Mesothelial cell of epicardium (in vitro differentiated cells): ENCODE measurements around the gene HDAC3. TPM values are rescaled to one million over a fixed set of nuclear protein-coding genes. Genes with fewer than 3 reads are reported as not detected.

Experiments used
- DNase-seq, 2 experiments: peaks; one replicate each; pipeline ENCODE4 v3.0.0; 2021; ENCODE audit warnings: low spot score in 2 of 2; ENCODE audit not compliant: unreplicated experiment in 2 of 2
- H3K27ac Mint-ChIP-seq: 2 replicates; pipeline ENCODE4 v1.8.0; 2021; ENCODE audit warnings: mixed read lengths
- H3K27me3 Mint-ChIP-seq: 2 replicates; pipeline ENCODE4 v1.8.0; 2021; ENCODE audit warnings: low read depth, mixed read lengths
- H3K36me3 Mint-ChIP-seq: 2 replicates; pipeline ENCODE4 v1.8.0; 2021; ENCODE audit warnings: mixed read lengths
- H3K4me1 Mint-ChIP-seq: 2 replicates; pipeline ENCODE4 v1.8.0; 2021; ENCODE audit warnings: mixed read lengths
- H3K4me3 Mint-ChIP-seq: 2 replicates; pipeline ENCODE4 v1.8.0; 2021; ENCODE audit warnings: mild to moderate bottlenecking, moderate library complexity, mixed read lengths
- H3K9me3 Mint-ChIP-seq: 2 replicates; pipeline ENCODE4 v1.8.0; 2021; ENCODE audit warnings: mixed read lengths
- total RNA-seq: library from RNA; stranded (reverse); gene quantifications from 3 replicates; pipeline ENCODE4 v1.2.1, GENCODE V29; 2021
- TF ChIP-seq, protein P1 (sequence below): fragments of 200-600 bp; sonication (generic); IDR thresholded peaks from one replicate; pipeline ENCODE4 v1.5.0; 2021; ENCODE audit warnings: antibody characterized with exemption; ENCODE audit not compliant: unreplicated experiment

The HDAC3 gene
- total RNA-seq, 1 donor from 2014 or later = 108 TPM

GRCh38 chr5:141672841-141673813 lies 36.5 kb upstream of the HDAC3 start:
- DNase-seq = no peak
- no peak overlapping the region for H3K4me3 Mint-ChIP-seq
- H3K27me3 Mint-ChIP-seq = no peaks in the 10 kb centered on the region
- H3K9me3 Mint-ChIP-seq = no peaks in the 10 kb centered on the region
- no peaks in the 10 kb centered on the region for H3K4me1 Mint-ChIP-seq
- peaks cover 12% of the 10 kb centered on the region for H3K36me3 Mint-ChIP-seq
- TF ChIP-seq, protein P1, sequence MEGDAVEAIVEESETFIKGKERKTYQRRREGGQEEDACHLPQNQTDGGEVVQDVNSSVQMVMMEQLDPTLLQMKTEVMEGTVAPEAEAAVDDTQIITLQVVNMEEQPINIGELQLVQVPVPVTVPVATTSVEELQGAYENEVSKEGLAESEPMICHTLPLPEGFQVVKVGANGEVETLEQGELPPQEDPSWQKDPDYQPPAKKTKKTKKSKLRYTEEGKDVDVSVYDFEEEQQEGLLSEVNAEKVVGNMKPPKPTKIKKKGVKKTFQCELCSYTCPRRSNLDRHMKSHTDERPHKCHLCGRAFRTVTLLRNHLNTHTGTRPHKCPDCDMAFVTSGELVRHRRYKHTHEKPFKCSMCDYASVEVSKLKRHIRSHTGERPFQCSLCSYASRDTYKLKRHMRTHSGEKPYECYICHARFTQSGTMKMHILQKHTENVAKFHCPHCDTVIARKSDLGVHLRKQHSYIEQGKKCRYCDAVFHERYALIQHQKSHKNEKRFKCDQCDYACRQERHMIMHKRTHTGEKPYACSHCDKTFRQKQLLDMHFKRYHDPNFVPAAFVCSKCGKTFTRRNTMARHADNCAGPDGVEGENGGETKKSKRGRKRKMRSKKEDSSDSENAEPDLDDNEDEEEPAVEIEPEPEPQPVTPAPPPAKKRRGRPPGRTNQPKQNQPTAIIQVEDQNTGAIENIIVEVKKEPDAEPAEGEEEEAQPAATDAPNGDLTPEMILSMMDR = no peak
- H3K27ac Mint-ChIP-seq = no peak overlapping the region

- Mint-ChIP-seq H3K36me3 (peaks cover 9% of the 10 kb centered on the region), H3K27me3 (no peaks in the 10 kb centered on the region), H3K9me3 (no peaks in the 10 kb centered on the region), H3K4me1 (no peaks in the 10 kb centered on the region), H3K27ac (no peak overlapping the region), H3K4me3 (no peak overlapping the region)
- TF ChIP-seq, protein P1 = no peak
- DNase-seq = no peak
These were observed 35.6 kb upstream of the HDAC3 start for GRCh38 chr5:141672071-141672840.

DNA sequence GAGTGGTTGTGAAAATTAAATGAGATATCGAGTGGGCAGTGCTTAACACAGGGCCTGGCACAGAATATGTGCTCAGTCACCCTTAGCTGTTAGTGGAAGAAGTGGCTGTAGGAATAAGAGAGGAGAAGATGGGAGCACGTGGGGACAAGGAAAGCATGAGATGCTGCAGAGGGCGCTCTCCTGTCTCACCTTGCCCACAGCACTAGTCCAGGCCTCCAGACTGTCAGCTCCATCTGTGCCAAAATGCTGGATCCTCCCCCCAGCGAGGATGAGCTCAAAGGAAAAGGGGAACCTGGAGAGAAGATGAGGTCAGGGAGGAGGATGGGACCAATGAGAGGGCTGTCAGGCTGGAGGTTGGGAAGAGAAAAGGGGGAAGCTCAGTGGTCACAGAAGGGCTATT lies 32.9 kb upstream of the HDAC3 start:
- Mint-ChIP-seq H3K4me1 (no peaks in the 10 kb centered on the region), H3K4me3 (no peak overlapping the region), H3K27ac (no peak overlapping the region), H3K9me3 (no peaks in the 10 kb centered on the region), H3K27me3 (no peaks in the 10 kb centered on the region), H3K36me3 (peaks cover 11% of the 10 kb centered on the region)
- TF ChIP-seq, protein P1 = no peak
- DNase-seq = no peak

GRCh38 chr5:141668601-141669265 lies 32.1 kb upstream of the HDAC3 start:
- no peaks in the 10 kb centered on the region for H3K9me3 Mint-ChIP-seq
- no peak for DNase-seq
- TF ChIP-seq, protein P1 = no peak
- H3K36me3 Mint-ChIP-seq = peaks cover 11% of the 10 kb centered on the region
- no peak overlapping the region for H3K4me3 Mint-ChIP-seq
- no peaks in the 10 kb centered on the region for H3K4me1 Mint-ChIP-seq
- no peak overlapping the region for H3K27ac Mint-ChIP-seq
- no peaks in the 10 kb centered on the region for H3K27me3 Mint-ChIP-seq
